SKM-1 (cell line): ENCODE measurements around the gene TRDN.

Experiments
- DNase-seq: peaks from one replicate; lab custom pipeline; 2025; ENCODE audit not compliant: unreplicated experiment; lab: John Stamatoyannopoulos, UW

The TRDN gene

GRCh38 chr6:123418071-123418470 lies 218.7 kb downstream of the TRDN start:
- no peak for DNase-seq

- no peak for DNase-seq
These were observed 219.2 kb downstream of the TRDN start for GRCh38 chr6:123417535-123417934.

GRCh38 chr6:123415844-123416468 lies 220.8 kb downstream of the TRDN start:
- peak; percentile 24 for DNase-seq

GRCh38 chr6:123404975-123405374 lies 231.8 kb downstream of the TRDN start:
- DNase-seq: no peak

GRCh38 chr6:123402052-123402451 lies 234.7 kb downstream of the TRDN start:
- no peak for DNase-seq

- no peak for DNase-seq
These were observed 238.7 kb downstream of the TRDN start for GRCh38 chr6:123398072-123398471.

- peak; percentile 5 for DNase-seq
These were observed 243.4 kb downstream of the TRDN start for GRCh38 chr6:123393331-123393730.

GRCh38 chr6:123383718-123384117 lies 253.0 kb downstream of the TRDN start:
- no peak for DNase-seq

- DNase-seq: no peak
These were observed 256.5 kb downstream of the TRDN start for GRCh38 chr6:123380257-123380656.

GRCh38 chr6:123372737-123373136 lies 264.0 kb downstream of the TRDN start:
- no peak for DNase-seq

- DNase-seq: no peak
These were observed 272.8 kb downstream of the TRDN start for GRCh38 chr6:123363912-123364311.

GRCh38 chr6:123360359-123360758 lies 276.4 kb downstream of the TRDN start:
- DNase-seq: no peak

GRCh38 chr6:123352705-123353104 lies 284.0 kb downstream of the TRDN start:
- no peak for DNase-seq

- no peak for DNase-seq
These were observed 284.5 kb downstream of the TRDN start for GRCh38 chr6:123352279-123352678.

- no peak for DNase-seq
These were observed 292.9 kb downstream of the TRDN start for GRCh38 chr6:123343836-123344235.

- no peak for DNase-seq
These were observed 298.4 kb downstream of the TRDN start for GRCh38 chr6:123338394-123338793.

- no peak for DNase-seq
These were observed 303.6 kb downstream of the TRDN start for GRCh38 chr6:123333000-123333756.

GRCh38 chr6:123332070-123332469 lies 304.7 kb downstream of the TRDN start:
- DNase-seq: no peak

- no peak for DNase-seq
These were observed 307.4 kb downstream of the TRDN start for GRCh38 chr6:123329337-123329736.

- DNase-seq: no peak
These were observed 313.1 kb downstream of the TRDN start for GRCh38 chr6:123323452-123324329.

- no peak for DNase-seq
These were observed 315.7 kb downstream of the TRDN start for GRCh38 chr6:123321020-123321419.
